DMS153 (cell line): ENCODE measurements around the gene MMP2.

Source experiments
- DNase-seq: peaks from one replicate; lab custom pipeline; 2025; lab: John Stamatoyannopoulos, UW

The MMP2 gene

GRCh38 chr16:55513616-55514015 is 34.6 kb downstream of the MMP2 start:
- no peak for DNase-seq

- DNase-seq, result no peak
These were observed 36.1 kb downstream of the MMP2 start for GRCh38 chr16:55515111-55515510.

GRCh38 chr16:55521792-55522191 is 42.8 kb downstream of the MMP2 start:
- no peak for DNase-seq

- no peak for DNase-seq
These were observed 47.4 kb downstream of the MMP2 start for GRCh38 chr16:55526441-55526840.

- no peak for DNase-seq
These were observed 48.9 kb downstream of the MMP2 start for GRCh38 chr16:55527885-55528284.

GRCh38 chr16:55529018-55529417 is 50.0 kb downstream of the MMP2 start:
- DNase-seq, result no peak

GRCh38 chr16:55530316-55530856 is 51.4 kb downstream of the MMP2 start:
- DNase-seq, result no peak

GRCh38 chr16:55532227-55532626 is 53.2 kb downstream of the MMP2 start:
- DNase-seq, result no peak

GRCh38 chr16:55534756-55535155 is 55.8 kb downstream of the MMP2 start:
- no peak for DNase-seq

GRCh38 chr16:55539049-55539448 is 60.1 kb downstream of the MMP2 start:
- no peak for DNase-seq

- DNase-seq, result no peak
These were observed 60.5 kb downstream of the MMP2 start for GRCh38 chr16:55539488-55539887.

GRCh38 chr16:55540221-55540620 is 61.2 kb downstream of the MMP2 start:
- DNase-seq, result no peak

GRCh38 chr16:55542459-55543082 is 63.6 kb downstream of the MMP2 start:
- no peak for DNase-seq

GRCh38 chr16:55543472-55543871 is 64.5 kb downstream of the MMP2 start:
- peak; percentile 10 for DNase-seq

- no peak for DNase-seq
These were observed 73.6 kb downstream of the MMP2 start for GRCh38 chr16:55552621-55553020.

- no peak for DNase-seq
These were observed 76.4 kb downstream of the MMP2 start for GRCh38 chr16:55555436-55555835.
